GM21515 (cell line): ENCODE measurements around the gene SLC12A8.

Experiments
- ATAC-seq: cut with Tn5 transposase; IDR thresholded peaks from one replicate; pipeline ENCODE4 v1.9.1; 2021; ENCODE audit not compliant: unreplicated experiment

SLC12A8 gene

GRCh38 chr3:125033616-125034015, 178.9 kb downstream of the SLC12A8 start:
- ATAC-seq, result no peak

GRCh38 chr3:125033135-125033534, 179.4 kb downstream of the SLC12A8 start:
- no peak for ATAC-seq

- ATAC-seq, result no peak
Measured at GRCh38 chr3:125032683-125033082, 179.9 kb downstream of the SLC12A8 start.
